Measurements from ENCODE around the gene BMP8B.

- no peak for TF ChIP-seq TAF1 (IDR thresholded peaks at IDR 0.05; ENCODE audit: low read depth, low read length)
- TF ChIP-seq MAX (IDR thresholded peaks at IDR 0.05), result no peak
- TF ChIP-seq CTCF (IDR thresholded peaks at IDR 0.05; ENCODE audit: control extremely low read depth in 1 of 3, insufficient read depth in 1 of 3, low read depth in 1 of 3, low read length in 3 of 3), result peak in 1 of 3 experiments; percentile 8; a peak in 1 of 4 replicates
- TF ChIP-seq CHD2 (IDR thresholded peaks at IDR 0.05; ENCODE audit: low read length), result no peak
- TF ChIP-seq JUND (IDR thresholded peaks at IDR 0.05; ENCODE audit: low read length), result no peak
- no peak for TF ChIP-seq HDAC2 (IDR thresholded peaks at IDR 0.05; ENCODE audit: borderline replicate concordance in 1 of 2, low read depth in 2 of 2, low read length in 2 of 2)
- TF ChIP-seq USF2 (IDR thresholded peaks at IDR 0.05; ENCODE audit: low read length), result no peak
- TF ChIP-seq POLR2A (IDR thresholded peaks at IDR 0.05; ENCODE audit: control extremely low read depth in 1 of 2, low read depth in 2 of 2, low read length in 2 of 2), result no peak
- TF ChIP-seq EZH2 (IDR thresholded peaks at IDR 0.05; ENCODE audit: low read depth, low read length, severe bottlenecking), result no peak
- TF ChIP-seq CREB1 (IDR thresholded peaks at IDR 0.05), result no peak
- TF ChIP-seq EP300 (IDR thresholded peaks at IDR 0.05; ENCODE audit: borderline replicate concordance in 1 of 2, low read depth in 2 of 2, low read length in 2 of 2), result no peak
- no peak for TF ChIP-seq SIX5 (IDR thresholded peaks at IDR 0.05; ENCODE audit: low read depth, low read length)
- no peak for TF ChIP-seq POLR2AphosphoS5 (IDR thresholded peaks at IDR 0.05; ENCODE audit: low read depth, low read length)
- TF ChIP-seq ATF2 (IDR thresholded peaks at IDR 0.05; ENCODE audit: low read length), result no peak
Observed at GRCh38 chr1:39711104-39711965, 77.3 kb downstream of the BMP8B start.
